ENCODE measurements around the gene FBXO31.

Gene FBXO31

GRCh38 chr16:87339086-87339723 lies 44.4 kb downstream of the FBXO31 start:
- no peak for DNase-seq (ENCODE audit: low read depth)
- in situ Hi-C loops (cut with HindIII; ENCODE audit: low sequenced_read_pairs) = no loop called here
- TF ChIP-seq CTCF (IDR thresholded peaks at IDR 0.05; ENCODE audit: low read depth, low read length, missing control alignments) = no peak
- no peak overlapping the region for H3K4me3 ChIP-seq (ENCODE audit: low read depth, low read length)

- no peak for TF ChIP-seq CTCF (IDR thresholded peaks at IDR 0.05; ENCODE audit: low read depth, low read length, missing control alignments)
- in situ Hi-C loops (cut with HindIII; ENCODE audit: low sequenced_read_pairs) = no loop called here
- no peak for DNase-seq (ENCODE audit: low read depth)
- H3K4me3 ChIP-seq (ENCODE audit: low read depth, low read length) = no peak overlapping the region
These were observed 45.3 kb downstream of the FBXO31 start for GRCh38 chr16:87338155-87338765.

GRCh38 chr16:87337262-87337771 lies 46.3 kb downstream of the FBXO31 start:
- in situ Hi-C loops (cut with HindIII; ENCODE audit: low sequenced_read_pairs) = no loop called here
- DNase-seq (ENCODE audit: low read depth) = no peak
- TF ChIP-seq CTCF (IDR thresholded peaks at IDR 0.05; ENCODE audit: low read depth, low read length, missing control alignments) = no peak
- H3K4me3 ChIP-seq (ENCODE audit: low read depth, low read length) = no peak overlapping the region

- no peak overlapping the region for H3K4me3 ChIP-seq (ENCODE audit: low read depth, low read length)
- no peak for DNase-seq (ENCODE audit: low read depth)
- TF ChIP-seq CTCF (IDR thresholded peaks at IDR 0.05; ENCODE audit: low read depth, low read length, missing control alignments) = no peak
- in situ Hi-C loops (cut with HindIII; ENCODE audit: low sequenced_read_pairs) = no loop called here
These were observed 46.9 kb downstream of the FBXO31 start for GRCh38 chr16:87336434-87337240.

GRCh38 chr16:87335625-87336433 lies 47.7 kb downstream of the FBXO31 start:
- TF ChIP-seq CTCF (IDR thresholded peaks at IDR 0.05; ENCODE audit: low read depth, low read length, missing control alignments) = no peak
- no peak for DNase-seq (ENCODE audit: low read depth)
- in situ Hi-C loops (cut with HindIII; ENCODE audit: low sequenced_read_pairs) = no loop called here
- H3K4me3 ChIP-seq (ENCODE audit: low read depth, low read length) = no peak overlapping the region
